Measurements from ENCODE around the gene UBAP2L.

The UBAP2L gene

GRCh38 chr1:154218545-154218944 lies 2.2 kb upstream of the UBAP2L start:
- DNase-seq (ENCODE audit: low spot score) = no peak
- TF ChIP-seq CTCF (IDR thresholded peaks at IDR 0.05) = no peak
- peak overlapping the region; percentile 94 for H3K4me3 ChIP-seq
- no peak overlapping the region for H3K27ac ChIP-seq

- no peak for TF ChIP-seq CTCF (IDR thresholded peaks at IDR 0.05)
- peak overlapping the region; percentile 99 to 100 for H3K27ac ChIP-seq
- peak overlapping the region; percentile 94 for H3K4me3 ChIP-seq
- no peak for DNase-seq (ENCODE audit: low spot score)
Measured at GRCh38 chr1:154219541-154219940, 1.2 kb upstream of the UBAP2L start.

- Histone ChIP-seq H3K27ac (peak overlapping the region; percentile 99 to 100), H3K4me3 (peak overlapping the region; percentile 94)
- no peak for DNase-seq (ENCODE audit: low spot score)
- TF ChIP-seq CTCF (IDR thresholded peaks at IDR 0.05) = no peak
Measured at GRCh38 chr1:154220970-154221277, 169 bp downstream of the UBAP2L start.

GRCh38 chr1:154221278-154222001 lies 685 bp downstream of the UBAP2L start:
- H3K27ac ChIP-seq = peak overlapping the region; percentile 99 to 100
- peak overlapping the region; percentile 94 for H3K4me3 ChIP-seq
- TF ChIP-seq CTCF (IDR thresholded peaks at IDR 0.05) = no peak
- peak; percentile 82 for DNase-seq (ENCODE audit: low spot score)

- DNase-seq (ENCODE audit: low spot score) = no peak
- no peak for TF ChIP-seq CTCF (IDR thresholded peaks at IDR 0.05)
- Histone ChIP-seq H3K27ac (peak overlapping the region in 1 of 2 donors; percentile 99), H3K4me3 (peak overlapping the region; percentile 94)
Measured at GRCh38 chr1:154222518-154222917, 1.8 kb downstream of the UBAP2L start.

GRCh38 chr1:154222918-154223317 lies 2.2 kb downstream of the UBAP2L start:
- no peak for DNase-seq (ENCODE audit: low spot score)
- H3K27ac ChIP-seq = no peak overlapping the region
- no peak for TF ChIP-seq CTCF (IDR thresholded peaks at IDR 0.05)
- no peak overlapping the region for H3K4me3 ChIP-seq

GRCh38 chr1:154223621-154224020 lies 2.9 kb downstream of the UBAP2L start:
- Histone ChIP-seq H3K27ac (no peak overlapping the region), H3K4me3 (no peak overlapping the region)
- DNase-seq (ENCODE audit: low spot score) = no peak
- no peak for TF ChIP-seq CTCF (IDR thresholded peaks at IDR 0.05)

All from coronary artery (tissue), 2 donors.